GM18867 (cell line): ENCODE measurements around the gene NOC4L.
A peak's percentile ranks its signal among the peaks of the same experiment; 100 is the strongest.
"Not testable (repeated sequence)": the region's sequence is repeated elsewhere in the genome, so short reads cannot be mapped to it uniquely, and the experiment has no call there.

ENCODE experiments used
- ATAC-seq: cut with Tn5 transposase; IDR thresholded peaks from one replicate; pipeline ENCODE4 v1.9.1; 2021; ENCODE audit warnings: mild to moderate bottlenecking, moderate library complexity; ENCODE audit not compliant: unreplicated experiment

Gene NOC4L

GRCh38 chr12:132180648-132181546 is 36.6 kb downstream of the NOC4L start:
- no peak for ATAC-seq

- no peak for ATAC-seq
Observed at GRCh38 chr12:132181570-132182200, 37.4 kb downstream of the NOC4L start.

DNA sequence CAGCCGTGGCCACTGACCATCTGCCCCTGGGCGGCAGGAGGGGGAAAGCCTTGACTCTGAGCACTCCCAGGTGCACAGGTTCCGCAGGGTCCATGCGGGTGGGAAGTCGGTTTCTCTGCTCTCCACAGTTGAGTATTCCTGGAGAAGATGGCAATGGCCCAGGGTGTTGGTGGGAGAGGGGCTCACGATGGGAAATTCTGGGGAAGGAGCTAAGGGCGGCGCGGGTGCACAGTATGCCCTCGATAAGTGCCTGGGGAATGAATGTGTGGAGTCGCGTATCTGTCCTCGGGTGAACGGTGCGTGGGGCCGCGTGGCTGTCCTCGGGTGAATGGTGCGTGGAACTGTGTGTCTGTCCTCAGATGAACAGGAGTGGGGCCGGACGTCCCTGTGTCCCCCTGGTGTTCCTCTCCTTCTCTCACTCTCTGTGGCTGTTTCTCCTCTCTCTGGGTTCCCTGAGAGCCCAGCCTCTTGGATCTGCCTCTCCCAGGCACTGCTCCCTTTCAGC is 38.0 kb downstream of the NOC4L start:
- no peak for ATAC-seq

DNA sequence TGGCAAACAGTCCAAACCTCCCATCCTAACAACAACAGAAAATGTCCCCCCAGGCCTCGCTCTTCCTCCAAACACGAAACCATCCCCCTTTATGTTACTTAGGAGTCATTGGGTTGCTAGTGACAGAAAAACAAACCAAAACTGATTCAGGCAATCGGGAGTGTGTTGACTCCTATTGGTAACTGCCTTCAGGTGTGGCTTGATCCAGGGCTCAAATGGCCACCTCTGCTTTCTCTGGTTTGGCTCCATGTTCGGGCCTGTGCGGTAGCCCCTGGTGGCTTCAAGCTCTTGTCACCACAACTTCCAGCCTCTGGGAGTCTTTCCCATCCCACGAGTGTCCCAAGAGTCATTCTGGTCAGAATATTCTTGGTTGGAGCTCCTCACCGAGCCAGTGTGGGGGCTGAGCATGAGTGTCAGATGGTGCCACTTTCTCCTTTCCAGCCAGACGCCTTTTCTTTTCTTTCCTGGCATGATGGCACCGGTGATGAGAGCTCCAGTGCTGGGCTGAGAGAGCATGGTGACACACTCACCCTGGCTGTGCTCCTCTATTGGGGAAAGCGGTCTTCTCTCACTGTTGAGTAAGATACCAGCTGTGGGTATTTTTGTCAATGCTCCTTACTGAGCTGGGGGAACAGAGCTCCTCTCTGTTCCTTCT is 38.6 kb downstream of the NOC4L start:
- ATAC-seq = no peak

GRCh38 chr12:132185705-132186104 is 41.4 kb downstream of the NOC4L start:
- no peak for ATAC-seq

- ATAC-seq = no peak
Observed at GRCh38 chr12:132186208-132186856, 42.1 kb downstream of the NOC4L start.

DNA sequence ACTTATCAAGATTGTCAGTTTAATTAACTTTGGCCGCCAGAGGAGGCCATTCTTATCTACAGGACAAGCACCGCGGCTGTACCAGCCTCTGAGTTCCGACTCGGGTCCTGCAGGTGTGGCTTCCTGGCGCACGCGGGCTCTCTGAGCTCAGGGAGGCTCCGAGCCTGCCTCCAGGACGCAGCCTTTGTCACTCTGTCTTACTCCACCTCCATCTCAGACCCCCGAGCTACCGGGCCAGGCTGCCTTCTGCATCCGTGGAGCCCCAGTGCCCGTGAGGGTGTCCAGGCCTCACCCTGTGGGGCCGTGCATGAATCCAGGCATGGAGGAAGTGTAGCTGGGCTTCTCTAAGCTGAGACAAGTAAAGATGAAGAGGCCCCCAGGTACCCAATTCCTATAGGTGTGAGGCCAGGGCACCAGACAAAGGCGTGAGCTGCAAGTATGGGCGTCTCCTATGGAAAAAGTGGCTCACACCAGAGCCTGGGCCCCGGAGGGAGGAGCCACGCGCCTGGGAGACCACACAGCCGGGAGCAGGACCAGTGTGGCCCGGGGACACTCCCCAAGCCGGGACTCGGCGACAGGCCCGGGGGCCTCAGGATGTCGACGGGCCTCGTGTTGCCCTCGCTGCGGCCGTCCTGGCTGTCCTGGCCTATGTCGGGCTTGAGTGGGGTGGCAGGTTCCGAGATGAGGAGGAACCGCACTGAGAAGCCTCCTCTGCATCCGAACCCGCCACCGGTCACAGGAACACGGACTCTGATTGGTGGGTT is 42.8 kb downstream of the NOC4L start:
- no peak for ATAC-seq

GRCh38 chr12:132187646-132188450 is 43.6 kb downstream of the NOC4L start:
- ATAC-seq = no peak

- no peak for ATAC-seq
Observed at GRCh38 chr12:132188451-132188901, 44.2 kb downstream of the NOC4L start.

- no peak for ATAC-seq
Observed at GRCh38 chr12:132188916-132189325, 44.7 kb downstream of the NOC4L start.

- ATAC-seq = peak; percentile 86
Observed at GRCh38 chr12:132189378-132190011, 45.2 kb downstream of the NOC4L start.

- peak; percentile 15 for ATAC-seq
Observed at GRCh38 chr12:132190012-132190755, 45.9 kb downstream of the NOC4L start.

- ATAC-seq = no peak
Observed at GRCh38 chr12:132190834-132191500, 46.7 kb downstream of the NOC4L start.

GRCh38 chr12:132191715-132192553 is 47.7 kb downstream of the NOC4L start:
- ATAC-seq = no peak

- ATAC-seq = no peak
Observed at GRCh38 chr12:132194056-132194455, 49.8 kb downstream of the NOC4L start.

GRCh38 chr12:132194556-132194955 is 50.3 kb downstream of the NOC4L start:
- ATAC-seq = no peak

GRCh38 chr12:132195242-132195641 is 51.0 kb downstream of the NOC4L start:
- ATAC-seq = not testable (repeated sequence)
